ENCODE data around the gene ANOS1. TPM values are rescaled to one million over a fixed set of nuclear protein-coding genes. Genes with fewer than 3 reads are reported as not detected.

Gene ANOS1
- total RNA-seq, 1 donor from 2014 or later: 4.5 TPM

GRCh38 chrX:8726031-8726652 is 5.8 kb downstream of the ANOS1 start:
- no peak for DNase-seq
- intact Hi-C loops (cut with DNase I): no loop called here
- peak; percentile 18 for ATAC-seq (ENCODE audit: poor library complexity)

DNA sequence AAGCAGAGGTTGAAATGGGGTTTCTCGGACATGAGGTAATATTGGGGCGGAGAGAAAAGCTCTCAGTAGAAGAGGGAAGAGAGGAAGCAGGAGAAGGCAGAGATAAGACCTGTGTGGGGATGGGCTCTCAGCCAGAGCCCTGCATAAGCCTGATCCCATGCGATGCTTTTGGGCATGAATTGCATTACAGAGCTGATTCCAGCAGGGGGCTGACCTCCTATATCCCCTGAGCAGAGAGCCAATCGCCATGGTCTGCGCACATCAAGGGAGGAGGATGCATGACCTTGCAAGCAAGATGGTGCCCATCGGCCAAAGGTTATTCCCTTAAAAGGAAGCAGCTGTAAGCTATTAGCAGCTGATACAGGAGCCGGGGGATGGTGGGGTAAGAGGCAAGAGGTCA is 7.6 kb downstream of the ANOS1 start:
- no peak for ATAC-seq (ENCODE audit: poor library complexity)
- intact Hi-C loops (cut with DNase I): no loop called here

GRCh38 chrX:8721536-8721935 is 10.4 kb downstream of the ANOS1 start:
- no peak for ATAC-seq (ENCODE audit: poor library complexity)
- intact Hi-C loops (cut with DNase I): no loop called here
- no peak for DNase-seq

More for the DNA sequence above, 7.6 kb downstream of the ANOS1 start:
- no peak for DNase-seq

GRCh38 chrX:8720136-8720535 is 11.8 kb downstream of the ANOS1 start:
- intact Hi-C loops (cut with DNase I): no loop called here
- ATAC-seq (ENCODE audit: poor library complexity): no peak
- no peak for DNase-seq

DNA sequence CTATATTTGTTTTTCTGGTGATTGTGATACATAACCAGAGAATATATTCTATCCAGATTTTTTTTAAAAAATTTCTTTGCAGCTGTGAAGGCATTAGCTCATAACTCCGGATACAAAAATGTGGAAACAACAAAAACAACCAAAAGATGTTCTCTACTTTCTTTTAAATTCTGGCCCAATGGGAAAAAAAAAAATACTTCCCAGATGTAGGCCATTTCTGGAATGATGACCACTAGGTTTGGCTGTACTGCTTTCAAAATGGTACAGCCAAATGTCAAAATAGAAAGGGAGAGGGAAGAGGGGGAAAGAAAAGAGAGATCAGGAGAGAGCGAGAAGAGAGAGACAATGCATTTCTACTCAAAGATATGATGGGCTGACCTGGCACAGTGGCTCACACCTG is 14.6 kb downstream of the ANOS1 start:
- no peak for ATAC-seq (ENCODE audit: poor library complexity)
- intact Hi-C loops (cut with DNase I): no loop called here

DNA sequence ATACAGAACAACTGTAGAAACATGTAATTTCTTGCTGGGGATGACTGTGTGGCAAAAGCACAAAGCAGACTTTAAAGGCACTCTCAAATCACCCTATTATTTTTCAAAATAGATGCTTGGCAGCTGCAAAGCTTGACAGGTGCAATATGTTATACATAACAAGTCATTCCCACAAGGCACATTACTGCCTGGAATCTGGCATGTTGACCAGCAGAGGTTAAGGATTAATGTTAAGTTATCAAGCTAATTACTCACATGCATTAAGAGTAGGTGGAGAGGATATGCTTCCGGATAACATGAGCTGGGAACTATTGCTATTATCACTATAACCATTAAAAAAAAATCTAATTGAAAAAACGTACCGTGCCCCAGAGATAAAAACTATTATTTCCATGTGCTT is 17.8 kb downstream of the ANOS1 start:
- intact Hi-C loops (cut with DNase I): no loop called here
- DNase-seq: no peak
- ATAC-seq (ENCODE audit: poor library complexity): no peak

More for the DNA sequence above, 14.6 kb downstream of the ANOS1 start:
- no peak for DNase-seq

DNA sequence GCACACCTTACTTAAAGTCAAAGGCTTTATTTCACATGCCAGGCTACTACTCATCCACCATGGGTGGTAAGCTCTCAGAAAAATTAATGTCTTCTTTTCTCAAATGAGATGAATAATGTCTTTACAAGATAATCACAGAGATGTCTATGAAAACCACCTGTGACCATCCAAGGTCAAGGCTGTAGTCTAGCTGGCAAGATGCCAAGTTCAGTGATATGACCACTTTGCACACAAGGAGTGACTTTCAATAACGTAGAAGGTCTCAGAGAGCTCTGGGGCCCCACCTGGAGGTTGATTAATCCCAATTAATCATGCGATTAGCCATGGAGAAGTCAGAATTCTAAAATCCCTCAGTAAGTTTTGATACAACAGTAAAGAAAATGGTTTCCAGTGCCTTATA is 20.5 kb downstream of the ANOS1 start:
- DNase-seq (no peak), ATAC-seq (ENCODE audit: poor library complexity) (no peak)
- intact Hi-C loops (cut with DNase I): no loop called here

DNA sequence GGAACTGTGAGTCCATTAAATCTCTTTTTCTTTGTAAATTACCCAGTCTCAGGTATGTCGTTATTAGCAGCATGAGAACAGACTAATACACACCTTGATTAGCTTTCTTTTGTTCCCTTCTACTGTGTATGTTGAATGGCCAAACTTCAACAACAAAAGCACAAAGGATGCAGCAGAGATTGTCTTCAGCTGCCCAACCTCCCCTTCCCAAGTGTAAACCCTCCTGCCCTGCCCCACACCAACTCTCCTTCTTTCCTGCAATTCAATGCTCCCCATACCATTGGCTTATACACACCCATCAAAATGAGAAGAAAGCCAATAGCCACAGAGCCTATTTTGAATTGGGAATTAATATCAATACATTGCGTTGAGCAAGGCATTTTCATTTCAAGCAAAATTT is 27.8 kb downstream of the ANOS1 start:
- intact Hi-C loops (cut with DNase I): no loop called here
- ATAC-seq (ENCODE audit: poor library complexity) (no peak), DNase-seq (no peak)

- intact Hi-C loops (cut with DNase I): no loop called here
- DNase-seq (no peak), ATAC-seq (ENCODE audit: poor library complexity) (no peak)
Measured at GRCh38 chrX:8692871-8693270, 39.1 kb downstream of the ANOS1 start.

- no peak for DNase-seq
- ATAC-seq (ENCODE audit: poor library complexity): no peak
- intact Hi-C loops (cut with DNase I): no loop called here
Measured at GRCh38 chrX:8689473-8689872, 42.5 kb downstream of the ANOS1 start.

GRCh38 chrX:8688776-8689175 is 43.2 kb downstream of the ANOS1 start:
- intact Hi-C loops (cut with DNase I): no loop called here
- ATAC-seq (ENCODE audit: poor library complexity): no peak
- DNase-seq: no peak

GRCh38 chrX:8684201-8684965 is 47.6 kb downstream of the ANOS1 start:
- no peak for ATAC-seq (ENCODE audit: poor library complexity)
- DNase-seq: no peak
- intact Hi-C loops (cut with DNase I): no loop called here

DNA sequence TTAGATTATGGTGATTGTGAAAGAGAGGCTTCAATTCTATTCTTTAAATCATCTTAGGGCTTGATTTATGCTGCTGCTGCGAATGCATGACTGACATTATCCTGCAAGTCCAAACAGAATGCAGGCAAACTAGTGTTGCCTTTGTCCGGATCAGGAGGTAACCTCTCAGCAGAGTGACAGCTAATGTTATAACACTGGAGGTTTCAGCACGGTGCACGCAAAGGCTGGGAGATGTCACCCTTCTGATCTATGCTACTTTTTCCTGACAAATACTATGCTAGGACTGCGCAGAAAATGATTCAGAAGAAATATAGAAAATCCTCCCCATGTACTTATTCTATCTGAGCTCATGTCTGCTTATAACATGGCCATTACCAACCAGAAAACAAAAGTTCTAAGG is 48.2 kb downstream of the ANOS1 start:
- ATAC-seq (ENCODE audit: poor library complexity): no peak
- no peak for DNase-seq
- intact Hi-C loops (cut with DNase I): no loop called here

DNA sequence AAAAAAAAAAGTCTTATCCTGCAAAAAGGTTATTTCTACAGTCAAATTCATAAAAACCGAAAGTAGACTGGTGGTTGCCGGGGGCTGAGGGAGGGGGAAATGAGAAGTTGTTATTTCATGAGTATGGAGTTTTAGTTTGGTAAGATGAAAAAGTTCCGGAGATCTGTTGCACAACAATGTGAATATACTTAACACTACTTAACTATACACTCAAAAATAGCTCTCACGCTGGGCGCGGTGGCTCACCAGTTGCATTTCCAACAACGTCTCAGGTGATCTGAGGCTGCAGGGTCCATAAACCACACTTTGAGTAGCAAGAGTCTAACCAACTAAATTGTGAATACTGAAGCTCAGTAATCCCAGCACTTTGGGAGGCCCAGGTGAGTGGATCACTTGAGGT is 52.4 kb downstream of the ANOS1 start:
- intact Hi-C loops (cut with DNase I): no loop called here
- no peak for DNase-seq
- no peak for ATAC-seq (ENCODE audit: poor library complexity)

DNA sequence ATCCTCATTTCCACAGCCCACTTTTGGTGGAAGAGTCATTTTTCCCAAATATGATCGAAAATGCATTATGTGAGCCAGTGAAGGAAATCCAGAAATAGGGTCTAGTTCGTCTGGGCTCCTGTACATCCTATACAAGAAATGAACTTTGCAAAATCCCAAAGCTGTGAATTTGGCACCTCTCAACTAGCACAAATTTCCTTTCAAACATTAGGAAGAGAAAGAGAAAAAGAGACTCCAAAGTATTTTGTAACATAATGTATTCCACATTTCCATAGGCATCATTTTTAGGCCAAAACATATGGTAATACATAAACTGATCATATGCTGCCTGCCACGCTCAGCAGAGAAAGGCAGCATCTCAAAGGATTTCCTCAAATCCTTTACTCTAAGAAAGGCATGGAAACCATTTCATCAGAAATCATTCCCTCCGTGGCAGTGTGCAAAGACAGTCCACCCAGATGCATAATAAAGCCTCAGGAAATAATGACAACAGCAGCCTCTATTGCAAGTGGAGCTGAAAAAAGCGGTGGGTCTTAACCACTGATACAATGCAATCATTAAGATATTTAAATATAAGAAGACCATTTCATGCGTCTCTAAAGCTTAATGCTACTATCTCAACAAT is 56.8 kb downstream of the ANOS1 start:
- ATAC-seq (ENCODE audit: poor library complexity): no peak
- intact Hi-C loops (cut with DNase I): no loop called here
- DNase-seq: no peak

- DNase-seq: no peak
- peak; percentile 46 for ATAC-seq (ENCODE audit: poor library complexity)
- intact Hi-C loops (cut with DNase I): no loop called here
Measured at GRCh38 chrX:8673201-8673600, 58.7 kb downstream of the ANOS1 start.

DNA sequence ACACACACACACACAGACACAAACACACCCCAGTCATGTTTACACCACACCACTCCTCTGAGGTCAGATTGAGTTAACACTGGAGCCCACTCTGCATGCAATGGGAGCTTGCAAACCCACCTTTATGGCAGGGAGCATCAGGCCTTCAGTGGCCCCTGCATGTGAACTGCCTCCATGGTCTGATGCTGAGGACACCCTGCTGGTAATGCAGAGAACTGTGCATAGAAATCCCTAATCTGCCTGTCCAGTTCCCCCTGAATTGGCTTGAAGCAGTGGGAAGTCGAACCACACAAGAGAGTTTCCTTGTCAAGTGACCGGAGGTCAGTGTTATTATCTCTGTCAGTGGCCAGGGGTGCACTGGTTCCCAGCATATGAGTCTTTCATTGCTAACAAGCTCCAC is 59.8 kb downstream of the ANOS1 start:
- no peak for ATAC-seq (ENCODE audit: poor library complexity)
- no peak for DNase-seq
- intact Hi-C loops (cut with DNase I): no loop called here

GRCh38 chrX:8668813-8669212 is 63.1 kb downstream of the ANOS1 start:
- no peak for DNase-seq
- intact Hi-C loops (cut with DNase I): no loop called here
- no peak for ATAC-seq (ENCODE audit: poor library complexity)

- ATAC-seq (ENCODE audit: poor library complexity) (no peak), DNase-seq (no peak)
- intact Hi-C loops (cut with DNase I): no loop called here
Measured at GRCh38 chrX:8663325-8663724, 68.6 kb downstream of the ANOS1 start.

DNA sequence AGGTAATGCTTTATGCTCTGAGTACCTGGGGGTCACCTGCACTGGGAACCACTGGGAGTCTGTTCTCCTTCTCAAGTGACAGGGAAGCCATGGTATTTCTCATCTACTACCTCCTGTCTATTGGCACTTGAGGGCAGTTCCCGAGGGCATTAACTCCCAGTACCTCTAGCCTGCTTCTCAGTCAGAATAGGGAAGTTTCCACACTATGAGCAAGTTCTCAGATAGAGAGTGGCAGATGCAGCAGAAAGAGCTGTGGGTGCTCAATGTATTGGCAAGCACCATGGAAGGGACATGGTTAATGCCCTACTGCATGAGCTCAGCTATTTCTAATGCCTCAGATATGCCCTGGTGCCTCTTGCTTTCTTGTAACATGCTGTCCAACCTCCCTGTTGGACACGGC is 74.1 kb downstream of the ANOS1 start:
- ATAC-seq (ENCODE audit: poor library complexity): no peak
- intact Hi-C loops (cut with DNase I): no loop called here
- no peak for DNase-seq
